DOHH2 (cell line): ENCODE results near the gene HMX3.

Experiments
- H3F3A ChIP-seq: fragments of 200-600 bp; sonication (generic), shearing (Covaris generic); 2 replicates; pipeline ENCODE4 v1.6.0; 2016; ENCODE audit warnings: antibody characterized with exemption, mild to moderate bottlenecking; ENCODE audit not compliant: control insufficient read depth, insufficient read depth
- H3K27ac ChIP-seq: fragments of 200-600 bp; sonication (generic); 2 replicates; pipeline ENCODE4 v1.5.1; 2014; ENCODE audit warnings: low read depth, mild to moderate bottlenecking, low read length, moderate library complexity
- H3K27me3 ChIP-seq: fragments of 200-600 bp; sonication (generic); 2 replicates; pipeline ENCODE4 v1.6.1; 2014; ENCODE audit warnings: mild to moderate bottlenecking, low read length, mixed read lengths; ENCODE audit not compliant: control insufficient read depth
- H3K36me3 ChIP-seq: fragments of 200-600 bp; sonication (generic); 2 replicates; pipeline ENCODE4 v1.6.1; 2014; ENCODE audit warnings: mild to moderate bottlenecking, low read length, moderate library complexity, mixed read lengths; ENCODE audit not compliant: control insufficient read depth
- H3K4me1 ChIP-seq: fragments of 200-600 bp; sonication (generic); 2 replicates; pipeline ENCODE4 v1.6.1; 2014; ENCODE audit warnings: mild to moderate bottlenecking, low read length, mixed read lengths; ENCODE audit not compliant: control insufficient read depth
- H3K4me2 ChIP-seq: fragments of 200-600 bp; sonication (generic); 2 replicates; pipeline ENCODE4 v1.6.0; 2014; ENCODE audit warnings: mild to moderate bottlenecking, low read length, moderate library complexity
- H3K4me3 ChIP-seq: fragments of 200-600 bp; sonication (generic); 2 replicates; pipeline ENCODE4 v1.5.1; 2014; ENCODE audit warnings: mild to moderate bottlenecking, low read length, mixed read lengths
- H3K79me2 ChIP-seq: fragments of 200-600 bp; sonication (generic); 2 replicates; pipeline ENCODE4 v1.6.1; 2014; ENCODE audit warnings: mild to moderate bottlenecking, low read length, mixed read lengths; ENCODE audit not compliant: control insufficient read depth
- H3K9me2 ChIP-seq: fragments of 200-600 bp; sonication (generic); replicated peaks from 2 replicates; pipeline ENCODE4 v1.6.1; 2014; ENCODE audit warnings: mild to moderate bottlenecking, low read length, mixed read lengths; ENCODE audit not compliant: control insufficient read depth
- H3K9me3 ChIP-seq: fragments of 200-600 bp; sonication (generic); 2 replicates; pipeline ENCODE4 v1.6.1; 2014; ENCODE audit warnings: antibody characterized with exemption, low read length, mixed read lengths; ENCODE audit not compliant: control insufficient read depth, insufficient read depth
- H4K20me1 ChIP-seq: fragments of 200-600 bp; sonication (generic); 2 replicates; pipeline ENCODE4 v1.6.0; 2014; ENCODE audit warnings: low read depth, mild to moderate bottlenecking, antibody characterized with exemption, low read length, moderate library complexity; ENCODE audit not compliant: control insufficient read depth, insufficient read depth
- CTCF ChIP-seq: fragments of 200-600 bp; sonication (generic); IDR thresholded peaks from one replicate; pipeline ENCODE4 v1.5.1; 2014; ENCODE audit warnings: antibody characterized with exemption, mild to moderate bottlenecking, low read depth, low read length; ENCODE audit not compliant: poor library complexity, severe bottlenecking
- EZH2phosphoT487 ChIP-seq: fragments of 200-600 bp; sonication (generic); IDR thresholded peaks from 2 replicates; pipeline ENCODE4 v1.6.1; 2017; ENCODE audit warnings: borderline replicate concordance, mild to moderate bottlenecking, antibody characterized with exemption, low read length, moderate library complexity, mixed read lengths

Gene HMX3

DNA sequence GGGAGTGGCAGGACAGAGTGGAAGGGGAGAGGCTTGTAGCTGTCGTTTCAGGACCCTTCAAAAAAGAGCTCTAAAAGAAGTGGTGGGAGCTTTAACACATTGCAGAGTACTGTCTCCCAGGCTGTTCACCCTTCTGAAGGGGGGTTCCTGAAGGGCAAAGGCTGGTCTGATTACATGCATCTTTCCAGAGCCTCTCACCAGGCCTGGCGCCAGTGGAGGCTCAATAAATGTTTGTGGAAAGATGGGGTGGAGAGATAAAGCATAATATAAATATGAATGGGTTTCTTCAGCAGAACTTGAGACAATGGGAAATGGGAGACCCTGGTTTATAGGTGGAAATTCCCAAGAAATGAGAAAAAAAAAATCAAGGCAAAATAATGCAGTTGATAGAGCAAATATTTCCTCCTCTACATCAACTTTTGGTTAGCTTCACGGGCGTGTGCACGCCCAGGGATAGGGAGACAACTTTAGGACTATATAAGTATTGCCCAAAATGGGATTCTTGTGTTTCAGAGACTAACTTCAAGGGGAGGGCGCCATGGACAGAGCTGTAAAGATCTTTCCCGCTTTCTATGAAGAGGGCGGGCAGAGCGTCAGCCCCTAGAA lies 17.8 kb downstream of the HMX3 start:
- H3K79me2 ChIP-seq, result peaks cover 44% of the 10 kb centered on the region
- H3K4me2 ChIP-seq, result peak overlapping the region; percentile 57
- H3K4me1 ChIP-seq, result peaks cover 55% of the 10 kb centered on the region
- TF ChIP-seq CTCF (no peak), EZH2phosphoT487 (no peak)
- no peaks in the 10 kb centered on the region for H3K9me3 ChIP-seq
- H3K9me2 ChIP-seq, result no peaks in the 10 kb centered on the region
- H3K27me3 ChIP-seq, result peaks cover 31% of the 10 kb centered on the region
- peak overlapping the region; percentile 53 for H3K4me3 ChIP-seq
- H3K36me3 ChIP-seq, result peaks cover 49% of the 10 kb centered on the region
- no peak overlapping the region for H3K27ac ChIP-seq
- peaks cover 4% of the 10 kb centered on the region; the same call in 1 of the 2 replicates for H3F3A ChIP-seq
- peaks cover 39% of the 10 kb centered on the region for H4K20me1 ChIP-seq

DNA sequence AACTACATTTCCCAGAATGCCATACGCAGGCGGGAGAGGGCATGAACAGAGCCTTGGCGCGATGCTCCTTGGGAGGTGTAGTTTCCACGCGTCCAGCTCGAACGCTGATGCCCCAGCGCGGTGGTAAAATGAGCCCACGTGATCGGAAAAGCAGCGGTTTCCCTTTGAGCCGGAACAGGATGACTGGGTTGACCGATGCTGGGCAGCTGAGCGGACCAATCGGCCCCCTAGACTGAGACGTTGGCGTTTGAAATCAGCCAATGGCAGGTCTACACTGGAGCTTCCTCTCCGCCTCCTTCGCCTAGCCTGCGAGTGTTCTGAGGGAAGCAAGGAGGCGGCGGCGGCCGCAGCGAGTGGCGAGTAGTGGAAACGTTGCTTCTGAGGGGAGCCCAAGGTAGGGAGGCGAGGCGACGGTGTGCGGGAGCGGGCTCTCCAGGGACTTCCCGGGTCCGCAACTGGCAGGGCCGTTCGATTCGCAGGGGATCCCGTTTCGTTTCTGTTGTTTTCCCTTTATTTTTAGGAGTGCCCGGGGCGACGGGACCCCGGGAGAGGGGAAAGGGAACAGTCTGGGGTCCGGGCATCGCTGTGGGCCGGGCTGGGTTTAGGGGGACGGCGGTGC lies 18.4 kb downstream of the HMX3 start, which contains the start of gene BUB3:
BUB3 (plus strand) TSS at position 311 of the 619 bp plus-strand sequence. CDS start 516 bp downstream, outside the sequence.
- no peaks in the 10 kb centered on the region for H3K9me3 ChIP-seq
- no peak for TF ChIP-seq EZH2phosphoT487
- peaks cover 50% of the 10 kb centered on the region for H3K79me2 ChIP-seq
- peak within 1 kb of the TSS; percentile 89 for H3K4me2 ChIP-seq
- peaks cover 55% of the 10 kb centered on the region for H3K36me3 ChIP-seq
- peaks cover 4% of the 10 kb centered on the region; the same call in 1 of the 2 replicates for H3F3A ChIP-seq
- H3K9me2 ChIP-seq, result no peaks in the 10 kb centered on the region
- H3K4me1 ChIP-seq, result peaks cover 61% of the 10 kb centered on the region
- H3K27ac ChIP-seq, result peak within 1 kb of the TSS; percentile 87
- peak within 1 kb of the TSS; percentile 98 for H3K4me3 ChIP-seq
- H3K27me3 ChIP-seq, result peaks cover 25% of the 10 kb centered on the region
- H4K20me1 ChIP-seq, result peaks cover 41% of the 10 kb centered on the region

DNA sequence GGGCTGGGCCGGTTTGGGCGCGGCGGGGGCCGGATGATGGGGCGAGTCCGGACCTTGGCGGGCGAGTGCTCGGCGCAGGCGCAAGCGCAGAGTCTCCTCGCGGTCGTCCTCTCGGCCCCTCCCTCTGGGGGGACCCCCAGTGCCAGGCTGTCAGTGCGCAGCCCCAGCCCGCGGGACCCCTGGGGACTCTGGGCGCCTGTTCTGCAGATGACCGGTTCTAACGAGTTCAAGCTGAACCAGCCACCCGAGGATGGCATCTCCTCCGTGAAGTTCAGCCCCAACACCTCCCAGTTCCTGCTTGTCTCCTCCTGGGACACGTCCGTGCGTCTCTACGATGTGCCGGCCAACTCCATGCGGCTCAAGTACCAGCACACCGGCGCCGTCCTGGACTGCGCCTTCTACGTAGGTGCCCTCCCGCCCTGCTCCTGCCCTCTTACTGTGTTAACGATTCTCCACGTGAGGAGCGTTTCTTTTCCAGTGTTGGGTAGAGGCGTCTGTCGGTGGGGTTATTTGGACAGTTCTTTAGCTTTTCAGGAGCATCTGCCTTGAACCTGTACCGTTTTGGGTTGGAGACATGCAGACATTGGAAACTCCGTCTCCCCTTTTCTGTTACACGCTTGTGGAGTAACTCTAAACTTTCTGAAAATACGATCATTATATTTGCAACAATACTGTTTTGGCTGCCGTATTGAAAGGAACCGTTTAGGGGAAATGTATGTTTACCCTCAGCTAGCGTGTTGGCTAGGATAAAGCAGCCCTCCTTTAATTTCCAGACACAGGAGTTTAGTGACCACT lies 19.1 kb downstream of the HMX3 start:
- H4K20me1 ChIP-seq, result peaks cover 47% of the 10 kb centered on the region
- H3K9me2 ChIP-seq, result no peaks in the 10 kb centered on the region
- peaks cover 19% of the 10 kb centered on the region for H3K27me3 ChIP-seq
- peaks cover 62% of the 10 kb centered on the region for H3K36me3 ChIP-seq
- H3K4me1 ChIP-seq, result peaks cover 68% of the 10 kb centered on the region
- peaks cover 57% of the 10 kb centered on the region for H3K79me2 ChIP-seq
- TF ChIP-seq EZH2phosphoT487 (no peak), CTCF (no peak)
- H3K9me3 ChIP-seq, result no peaks in the 10 kb centered on the region
- H3K4me2 ChIP-seq, result peak overlapping the region; percentile 89
- H3F3A ChIP-seq, result peaks cover 4% of the 10 kb centered on the region; the same call in 1 of the 2 replicates
- peak overlapping the region; percentile 98 for H3K4me3 ChIP-seq
- peak overlapping the region; percentile 87 for H3K27ac ChIP-seq
